H9 (cell line): ENCODE results near the gene URI1. TPM values are rescaled to one million over a fixed set of nuclear protein-coding genes. Genes with fewer than 3 reads are reported as not detected.

Experiments used
- DNase-seq: peaks from one replicate; pipeline ENCODE4 v3.0.0-alpha.2; 2017
- H2AFZ ChIP-seq: one replicate; pipeline ENCODE4 v1.6.1; 2013; ENCODE audit warnings: mild to moderate bottlenecking, low read length, control low read depth, moderate library complexity
- H2AK5ac ChIP-seq: 2 replicates; pipeline ENCODE4 v1.6.1; 2013; ENCODE audit warnings: low read length, control low read depth, mixed read lengths; ENCODE audit not compliant: insufficient read length
- H2BK120ac ChIP-seq: one replicate; pipeline ENCODE4 v1.6.1; 2013; ENCODE audit warnings: low read depth, mild to moderate bottlenecking, low read length, control low read depth, inconsistent platforms; ENCODE audit not compliant: poor library complexity, severe bottlenecking
- H2BK12ac ChIP-seq: 2 replicates; pipeline ENCODE4 v1.6.1; 2013; ENCODE audit warnings: low read length, control low read depth, mixed read lengths, low read depth; ENCODE audit not compliant: insufficient read length
- H2BK15ac ChIP-seq: 2 replicates; pipeline ENCODE4 v1.6.1; 2013; ENCODE audit warnings: low read depth, low read length, control low read depth
- H2BK20ac ChIP-seq: one replicate; pipeline ENCODE4 v1.6.1; 2013; ENCODE audit warnings: low read depth, mild to moderate bottlenecking, low read length, control low read depth, inconsistent platforms; ENCODE audit not compliant: poor library complexity, severe bottlenecking
- H2BK5ac ChIP-seq: 2 replicates; pipeline ENCODE4 v1.6.1; 2013; ENCODE audit warnings: low read length, control low read depth, mixed read lengths; ENCODE audit not compliant: insufficient read length
- H3K14ac ChIP-seq: 2 replicates; pipeline ENCODE4 v1.6.1; 2013; ENCODE audit warnings: low read length, control low read depth; ENCODE audit not compliant: insufficient read depth
- H3K18ac ChIP-seq: 2 replicates; pipeline ENCODE4 v1.6.1; 2013; ENCODE audit warnings: low read depth, mild to moderate bottlenecking, mixed read lengths, low read length, control low read depth; ENCODE audit not compliant: insufficient read length
- H3K23ac ChIP-seq: 2 replicates; pipeline ENCODE4 v1.6.1; 2013; ENCODE audit warnings: low read length, control low read depth, mixed read lengths, low read depth; ENCODE audit not compliant: insufficient read length
- H3K23me2 ChIP-seq: 2 replicates; pipeline ENCODE4 v1.6.1; 2013; ENCODE audit warnings: low read depth, mild to moderate bottlenecking, mixed read lengths, low read length, control low read depth; ENCODE audit not compliant: insufficient read length, poor library complexity, severe bottlenecking
- H3K27ac ChIP-seq: 2 replicates; pipeline ENCODE4 v1.5.1; 2013; ENCODE audit warnings: low read length, control low read depth, mixed read lengths, low read depth; ENCODE audit not compliant: insufficient read length
- H3K27me3 ChIP-seq: 2 replicates; pipeline ENCODE4 v1.6.1; 2013; ENCODE audit warnings: low read length, control low read depth, inconsistent platforms; ENCODE audit not compliant: insufficient read depth
- H3K4ac ChIP-seq: 2 replicates; pipeline ENCODE4 v1.6.1; 2013; ENCODE audit warnings: low read depth, mild to moderate bottlenecking, control low read depth, inconsistent platforms, low read length, moderate library complexity
- H3K4me1 ChIP-seq: 2 replicates; pipeline ENCODE4 v1.6.1; 2013; ENCODE audit warnings: low read length, control low read depth, inconsistent platforms; ENCODE audit not compliant: insufficient read depth
- H3K4me2 ChIP-seq: 2 replicates; pipeline ENCODE4 v1.6.1; 2013; ENCODE audit warnings: low read length, control low read depth, mixed read lengths; ENCODE audit not compliant: insufficient read length, insufficient read depth
- H3K56ac ChIP-seq: 2 replicates; pipeline ENCODE4 v1.6.1; 2013; ENCODE audit warnings: low read depth, mild to moderate bottlenecking, mixed read lengths, low read length, control low read depth; ENCODE audit not compliant: insufficient read length
- H3K79me1 ChIP-seq: 2 replicates; pipeline ENCODE4 v1.6.1; 2013; ENCODE audit warnings: low read depth, mild to moderate bottlenecking, moderate library complexity, low read length, control low read depth, inconsistent platforms; ENCODE audit not compliant: insufficient read depth, poor library complexity, severe bottlenecking
- H3K79me2 ChIP-seq: 2 replicates; pipeline ENCODE4 v1.6.1; 2013; ENCODE audit warnings: low read length, control low read depth, inconsistent platforms; ENCODE audit not compliant: insufficient read depth
- H3K9ac ChIP-seq: 2 replicates; pipeline ENCODE4 v1.6.1; 2013; ENCODE audit warnings: low read length, control low read depth, mixed read lengths; ENCODE audit not compliant: insufficient read length; ENCODE audit errors: extremely low read depth
- H3K9me3 ChIP-seq: one replicate; pipeline ENCODE4 v1.6.1; 2013; ENCODE audit warnings: low read depth, low read length, inconsistent platforms; ENCODE audit not compliant: control insufficient read depth
- H3T11ph ChIP-seq: one replicate; pipeline ENCODE4 v1.6.1; 2013; ENCODE audit warnings: mild to moderate bottlenecking, low read length, control low read depth, inconsistent platforms
- H4K20me1 ChIP-seq: one replicate; pipeline ENCODE4 v1.6.1; 2013; ENCODE audit not compliant: control insufficient read depth, insufficient read length, insufficient read depth
- H4K5ac ChIP-seq: 2 replicates; pipeline ENCODE4 v1.6.1; 2013; ENCODE audit warnings: low read depth, mild to moderate bottlenecking, mixed read lengths, low read length, control low read depth; ENCODE audit not compliant: insufficient read length
- H4K8ac ChIP-seq: replicated peaks from 2 replicates; pipeline ENCODE4 v1.6.1; 2013; ENCODE audit warnings: low read length, control low read depth, mixed read lengths, low read depth; ENCODE audit not compliant: insufficient read length
- H4K91ac ChIP-seq: 2 replicates; pipeline ENCODE4 v1.6.1; 2013; ENCODE audit warnings: low read depth, mild to moderate bottlenecking, moderate library complexity, mixed read lengths, low read length, control low read depth; ENCODE audit not compliant: insufficient read length
- H3K27ac Mint-ChIP-seq, 3 experiments: 2 replicates in 2 of 3; 3 replicates in 1 of 3; pipeline ENCODE4 v1.8.0; 2020 to 2021; ENCODE audit warnings: mixed read lengths in 3 of 3, mild to moderate bottlenecking in 1 of 3, moderate library complexity in 1 of 3
- H3K27me3 Mint-ChIP-seq: 2 replicates; pipeline ENCODE4 v1.8.0; 2021; ENCODE audit warnings: low read depth, mild to moderate bottlenecking, moderate library complexity, mixed read lengths
- H3K36me3 Mint-ChIP-seq, 3 experiments: 2 replicates in 2 of 3; 3 replicates in 1 of 3; pipeline ENCODE4 v1.8.0; 2020 to 2021; ENCODE audit warnings: low read depth in 3 of 3, mixed read lengths in 3 of 3; ENCODE audit not compliant: insufficient read depth in 1 of 3
- H3K4me1 Mint-ChIP-seq, 2 experiments: 2 replicates each; pipeline ENCODE4 v1.8.0; 2020; ENCODE audit warnings: mixed read lengths in 2 of 2
- H3K4me3 Mint-ChIP-seq, 2 experiments: 2 replicates in 1 of 2; 3 replicates in 1 of 2; pipeline ENCODE4 v1.8.0; 2020 to 2021; ENCODE audit warnings: mild to moderate bottlenecking in 2 of 2, mixed read lengths in 2 of 2, moderate library complexity in 1 of 2
- H3K9me3 Mint-ChIP-seq, 2 experiments: 2 replicates in 1 of 2; 3 replicates in 1 of 2; pipeline ENCODE4 v1.8.0; 2020; ENCODE audit warnings: mild to moderate bottlenecking in 2 of 2, mixed read lengths in 2 of 2, moderate library complexity in 1 of 2
- WGBS: extraction: QIAGEN DNeasy Blood & Tissue Kit; methylation state at CpG from one replicate; pipeline ENCODE4 v1.1.7; 2013; ENCODE audit warnings: missing lambda C conversion rate, low lambda C conversion rate, mixed read lengths; ENCODE audit not compliant: insufficient read length; ENCODE audit errors: extremely low coverage; 5-methylcytosine and 5-hydroxymethylcytosine counted together
- total RNA-seq: library from RNA; stranded (reverse); gene quantifications from 2 replicates; pipeline ENCODE4 v1.2.1, GENCODE V29; 2021
- TF ChIP-seq, protein P1 (sequence below): fragments of 200-600 bp; sonication (generic); conservative IDR thresholded peaks from 3 replicates; pipeline ENCODE4 v1.8.0; 2021; ENCODE audit warnings: antibody characterized with exemption, mild to moderate bottlenecking

Gene URI1
- total RNA-seq, 1 experiment from 2014 or later, result 54.3 TPM

DNA sequence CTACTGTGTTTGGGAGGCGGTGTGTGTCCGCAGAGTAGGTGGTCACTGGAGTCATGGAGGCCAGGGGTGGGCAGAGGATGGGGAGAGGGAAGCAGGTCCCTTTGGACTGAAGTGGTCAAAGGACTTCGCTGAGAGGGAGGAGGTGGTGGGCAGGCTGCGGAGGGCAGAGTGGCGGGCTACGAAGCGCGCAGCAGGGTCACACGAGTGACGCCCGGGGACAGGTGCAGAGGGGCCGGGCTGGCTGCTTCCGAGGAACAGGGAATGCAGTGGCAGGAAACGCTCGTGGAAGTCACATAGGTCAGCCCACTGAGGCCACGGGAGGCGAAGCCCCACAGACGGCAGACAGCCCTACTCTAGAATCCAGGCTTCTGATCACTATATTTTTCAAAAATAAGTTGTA is 111.5 kb downstream of the URI1 start:
- no peak overlapping the region for H3K4me3 Mint-ChIP-seq
- TF ChIP-seq, protein P1, sequence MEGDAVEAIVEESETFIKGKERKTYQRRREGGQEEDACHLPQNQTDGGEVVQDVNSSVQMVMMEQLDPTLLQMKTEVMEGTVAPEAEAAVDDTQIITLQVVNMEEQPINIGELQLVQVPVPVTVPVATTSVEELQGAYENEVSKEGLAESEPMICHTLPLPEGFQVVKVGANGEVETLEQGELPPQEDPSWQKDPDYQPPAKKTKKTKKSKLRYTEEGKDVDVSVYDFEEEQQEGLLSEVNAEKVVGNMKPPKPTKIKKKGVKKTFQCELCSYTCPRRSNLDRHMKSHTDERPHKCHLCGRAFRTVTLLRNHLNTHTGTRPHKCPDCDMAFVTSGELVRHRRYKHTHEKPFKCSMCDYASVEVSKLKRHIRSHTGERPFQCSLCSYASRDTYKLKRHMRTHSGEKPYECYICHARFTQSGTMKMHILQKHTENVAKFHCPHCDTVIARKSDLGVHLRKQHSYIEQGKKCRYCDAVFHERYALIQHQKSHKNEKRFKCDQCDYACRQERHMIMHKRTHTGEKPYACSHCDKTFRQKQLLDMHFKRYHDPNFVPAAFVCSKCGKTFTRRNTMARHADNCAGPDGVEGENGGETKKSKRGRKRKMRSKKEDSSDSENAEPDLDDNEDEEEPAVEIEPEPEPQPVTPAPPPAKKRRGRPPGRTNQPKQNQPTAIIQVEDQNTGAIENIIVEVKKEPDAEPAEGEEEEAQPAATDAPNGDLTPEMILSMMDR, result no peak
- no peak overlapping the region for H2BK20ac ChIP-seq

More for the DNA sequence above, 111.5 kb downstream of the URI1 start:
- WGBS, result no CpG with 5 or more reads among the region's 18 CpGs
- H3K14ac ChIP-seq, result no peak overlapping the region
- no peak overlapping the region for H2BK15ac ChIP-seq
- H3K4me1 ChIP-seq, result no peaks in the 10 kb centered on the region
- no peak overlapping the region for H2BK120ac ChIP-seq
- H3K36me3 Mint-ChIP-seq, result no peaks in the 10 kb centered on the region
- no peak overlapping the region for H3K4me2 ChIP-seq
- H3K9ac ChIP-seq, result no peak overlapping the region
- no peaks in the 10 kb centered on the region for H4K20me1 ChIP-seq
- no peak overlapping the region for H3K18ac ChIP-seq
- no peak overlapping the region for H2BK5ac ChIP-seq
- H3K27me3 Mint-ChIP-seq, result peaks cover 4% of the 10 kb centered on the region
- H3K4ac ChIP-seq, result no peak overlapping the region
- H3K27me3 ChIP-seq, result no peaks in the 10 kb centered on the region
- H3K23me2 ChIP-seq, result no peaks in the 10 kb centered on the region
- H3K9me3 Mint-ChIP-seq, result peaks cover 0 to 2% of the 10 kb centered on the region in 2 experiments; a peak in 1 of 5 replicates
- H3K9me3 ChIP-seq, result no peaks in the 10 kb centered on the region
- H4K5ac ChIP-seq, result no peak overlapping the region
- no peak overlapping the region for H2AK5ac ChIP-seq
- no peak for DNase-seq
- no peak overlapping the region for H2BK12ac ChIP-seq
- H3K79me2 ChIP-seq, result no peaks in the 10 kb centered on the region
- H3K79me1 ChIP-seq, result no peaks in the 10 kb centered on the region
- H2AFZ ChIP-seq, result no peak overlapping the region
- H3K4me1 Mint-ChIP-seq, result peaks cover 0 to 2% of the 10 kb centered on the region in 2 experiments; a peak in 1 of 4 replicates
- no peak overlapping the region for H3K27ac Mint-ChIP-seq
- H3K56ac ChIP-seq, result no peak overlapping the region
- no peak overlapping the region for H3K23ac ChIP-seq
- no peak overlapping the region for H4K91ac ChIP-seq
- no peak overlapping the region for H3K27ac ChIP-seq
- no peak overlapping the region for H4K8ac ChIP-seq
- H3T11ph ChIP-seq, result no peak overlapping the region
